Measurements from ENCODE around the gene MORN1. TPM values are rescaled to one million over a fixed set of nuclear protein-coding genes. Genes with fewer than 3 reads are reported as not detected.

MORN1 gene
- polyA plus RNA-seq, 1 of the 3 experiments (the other 2 are of a cell fraction) = 16.3 TPM

- WGBS (ENCODE audit: low lambda C conversion rate) = 20% methylated on average over 2 of the region's 10 CpGs
- POLR2A ChIA-PET = no interaction called here
Observed at GRCh38 chr1:2427976-2428375, 36.6 kb upstream of the MORN1 start.

More at GRCh38 chr1:2427976-2428375, 36.6 kb upstream of the MORN1 start:
- TF ChIP-seq ELF1 (IDR thresholded peaks at IDR 0.05) (no peak), USF1 (IDR thresholded peaks at IDR 0.05; ENCODE audit: borderline replicate concordance, low read depth) (no peak), GABPA (IDR thresholded peaks at IDR 0.05; ENCODE audit: low read depth) (no peak), MAX (IDR thresholded peaks at IDR 0.05; ENCODE audit: low read depth) (no peak), PBX3 (IDR thresholded peaks at IDR 0.05) (no peak), CTCF (IDR thresholded peaks at IDR 0.05) (no peak), ZBTB33 (IDR thresholded peaks at IDR 0.05; ENCODE audit: borderline replicate concordance, low read depth) (no peak), TCF12 (IDR thresholded peaks at IDR 0.05) (no peak), FOXM1 (IDR thresholded peaks at IDR 0.05; ENCODE audit: low read depth) (no peak), NRF1 (IDR thresholded peaks at IDR 0.05; ENCODE audit: low read depth, low read length) (no peak), RAD21 (IDR thresholded peaks at IDR 0.05; ENCODE audit: low read length) (no peak), JUND (IDR thresholded peaks at IDR 0.05) (no peak), RCOR1 (IDR thresholded peaks at IDR 0.05; ENCODE audit: low read length) (no peak), RFX5 (IDR thresholded peaks at IDR 0.05; ENCODE audit: low read length) (no peak), MEF2A (IDR thresholded peaks at IDR 0.05; ENCODE audit: borderline replicate concordance, low read depth) (no peak), EZH2phosphoT487 (IDR thresholded peaks at IDR 0.05; ENCODE audit: borderline replicate concordance, low read depth) (no peak)
- CTCF ChIA-PET = interaction anchor here (2.7 to 3.5 kb wide), 2 partner anchors 13 kb away, joined by 12 to 13 read pairs; no protein-coding TSS in a partner anchor
- Histone ChIP-seq H3K9me3 (no peaks in the 10 kb centered on the region), H3K27ac (ENCODE audit: low read depth in 2 of 2, low read length in 1 of 2) (no peak overlapping the region), H3K27me3 (ENCODE audit: insufficient read depth) (peaks cover under 1% of the 10 kb centered on the region), H3K9ac (no peak overlapping the region), H3K36me3 (replicated peaks in 1 of 2; ENCODE audit: control insufficient read depth in 1 of 2, insufficient read depth in 2 of 2, low read length in 1 of 2) (no peaks in the 10 kb centered on the region), H4K20me1 (ENCODE audit: insufficient read depth) (no peaks in the 10 kb centered on the region), H2AFZ (ENCODE audit: low read depth) (no peak overlapping the region), H3F3A (replicated peaks; ENCODE audit: insufficient read depth) (no peaks in the 10 kb centered on the region), H3K4me1 (ENCODE audit: control insufficient read depth in 1 of 2, insufficient read depth in 2 of 2, low read depth in 1 of 2, low read length in 1 of 2) (peaks cover 0 to 3% of the 10 kb centered on the region in 2 experiments; a peak in 1 of 4 replicates), H3K79me2 (ENCODE audit: insufficient read depth) (no peaks in the 10 kb centered on the region), H3K4me2 (no peak overlapping the region), H3K9me2 (no peaks in the 10 kb centered on the region), H3K4me3 (ENCODE audit: low read depth in 2 of 2, low read length in 1 of 2) (no peak overlapping the region)
- DNase-seq = no peak

Measured in SK-N-SH (cell line).